ENCODE data around the gene CCDC102B.

- peak in 1 of 3 donors; percentile 18 for TF ChIP-seq CTCF (IDR thresholded peaks at IDR 0.05)
- TF ChIP-seq POLR2A (IDR thresholded peaks at IDR 0.05) = no peak
- no peak for TF ChIP-seq EP300 (IDR thresholded peaks at IDR 0.05)
Measured at GRCh38 chr18:69002233-69002632, 204.4 kb downstream of the CCDC102B start.

Data from ovary (tissue), 3 donors.